Stomach (tissue), 9 donors: ENCODE measurements around the gene CNTNAP4. TPM values are rescaled to one million over a fixed set of nuclear protein-coding genes. Genes with fewer than 3 reads are reported as not detected.

Source experiments
- DNase-seq, 2 donors: peaks; one replicate each; pipeline versions ENCODE4 v3.0.0 to v3.0.0-alpha.2; 2013 to 2019
- H3K27ac ChIP-seq, 5 donors: fragments of 200-600 bp in 4 of 5; sonication (generic) in 4 of 5; one replicate each; pipeline ENCODE4 v1.5.1; 2013 to 2019; ENCODE audit warnings: mild to moderate bottlenecking in 1 of 5, moderate library complexity in 1 of 5
- H3K27me3 ChIP-seq, 3 donors: fragments of 200-600 bp; sonication (generic); one replicate each; pipeline ENCODE4 v1.5.1; 2017 to 2019; ENCODE audit warnings: mixed run types in 1 of 3
- H3K36me3 ChIP-seq, 4 donors: fragments of 200-600 bp; sonication (generic); 1 replicate in 3 of 4; 2 replicates in 1 of 4; pipeline ENCODE4 v1.5.1; 2016 to 2019
- H3K4me1 ChIP-seq, 4 donors: fragments of 200-600 bp; sonication (generic); one replicate each; pipeline ENCODE4 v1.5.1; 2016 to 2019
- H3K4me3 ChIP-seq, 4 donors: fragments of 200-600 bp; sonication (generic) in 3 of 4; one replicate each; pipeline ENCODE4 v1.5.1; 2016 to 2019; ENCODE audit warnings: mild to moderate bottlenecking in 1 of 4
- H3K9me3 ChIP-seq, 4 donors: fragments of 200-600 bp; sonication (generic); one replicate each; pipeline ENCODE4 v1.5.1; 2016 to 2019
- CTCF ChIP-seq, 7 experiments: fragments of 450-650 bp in 4 of 7; fragments of 200-600 bp in 3 of 7; sonication (generic) in 3 of 7; IDR thresholded peaks; one replicate each; pipeline ENCODE4 v1.5.1; 2016 to 2019; ENCODE audit warnings: antibody characterized with exemption in 7 of 7, control low read depth in 2 of 7, mild to moderate bottlenecking in 1 of 7
- EP300 ChIP-seq: sonication (generic); formaldehyde crosslinking; IDR thresholded peaks from one replicate; pipeline ENCODE4 v1.6.1; 2017; ENCODE audit warnings: antibody characterized with exemption
- POLR2A ChIP-seq, 4 donors: fragments of 450-650 bp; IDR thresholded peaks; one replicate each; pipeline ENCODE4 v1.6.1; 2016; ENCODE audit warnings: antibody characterized with exemption in 4 of 4, control low read depth in 2 of 4, mild to moderate bottlenecking in 1 of 4, moderate library complexity in 1 of 4
- POLR2AphosphoS5 ChIP-seq, 3 donors: sonication (generic); formaldehyde crosslinking; IDR thresholded peaks; one replicate each; pipeline ENCODE4 v1.6.1; 2016; ENCODE audit warnings: antibody characterized with exemption in 3 of 3
- WGBS, 5 donors: extraction: QIAGEN DNeasy Blood & Tissue Kit in 3 of 5; methylation state at CpG; one replicate each; pipeline versions ENCODE4 v1.1.5 to v1.1.7; 2013 to 2018; 5-methylcytosine and 5-hydroxymethylcytosine counted together
- intact Hi-C: fragments of 100-400 bp; cut with DNase I; formaldehyde crosslinking; loops from one replicate; pipeline ENCODE4 v1.15.1; 2023; ENCODE audit warnings: low total_unique reads
- polyA plus RNA-seq, 3 donors: library from polyadenylated mRNA; stranded (reverse); fragments of 200-250 nt; gene quantifications; one replicate each; pipeline ENCODE4 v1.2.3, GENCODE V29; 2013
- total RNA-seq, 5 donors: library from RNA; depleted of rRNA; stranded (reverse); fragments of >200 nt; gene quantifications; one replicate each; pipeline versions ENCODE4 v1.1.0 to v1.2.3, GENCODE V29; 2014 to 2016
- donor health status: healthy with polysubstance abuse.
- donor health status: Bipolar disorder and iron deficiency.
- donor health status: healthy.

CNTNAP4 gene
- total and polyA plus RNA-seq, 8 donors: 1.3 TPM; not detected in 7

- Histone ChIP-seq H3K27me3 (no peaks in the 10 kb centered on the region), H3K36me3 (no peaks in the 10 kb centered on the region), H3K27ac (no peak overlapping the region), H3K4me1 (no peaks in the 10 kb centered on the region), H3K9me3 (peaks cover 0 to 14% (median 0%) of the 10 kb centered on the region in 4 donors), H3K4me3 (no peak overlapping the region)
- no peak for DNase-seq
- WGBS, 5 donors: 66 to 83% (median 77%) methylated on average over 2 of the region's 2 CpGs
- TF ChIP-seq POLR2A (IDR thresholded peaks at IDR 0.05): no peak
- TF ChIP-seq EP300: no peak
- TF ChIP-seq CTCF (IDR thresholded peaks at IDR 0.05): no peak
- TF ChIP-seq POLR2AphosphoS5 (IDR thresholded peaks at IDR 0.05): no peak
- intact Hi-C loops: no loop called here
Measured at GRCh38 chr16:76421571-76421970, 144.4 kb downstream of the CNTNAP4 start.

GRCh38 chr16:76428858-76429257 is 151.7 kb downstream of the CNTNAP4 start:
- WGBS, 5 donors: 62 to 79% (median 71%) methylated on average over 5 of the region's 5 CpGs
- H3K9me3 ChIP-seq: no peaks in the 10 kb centered on the region
- no peak for DNase-seq
- H3K36me3 ChIP-seq: no peaks in the 10 kb centered on the region
- H3K27me3 ChIP-seq: no peaks in the 10 kb centered on the region
- H3K4me1 ChIP-seq: no peaks in the 10 kb centered on the region
- H3K27ac ChIP-seq: no peak overlapping the region
- intact Hi-C loops: no loop called here
- no peak for TF ChIP-seq EP300
- TF ChIP-seq POLR2AphosphoS5 (IDR thresholded peaks at IDR 0.05): no peak
- no peak for TF ChIP-seq POLR2A (IDR thresholded peaks at IDR 0.05)
- TF ChIP-seq CTCF (IDR thresholded peaks at IDR 0.05): no peak
- no peak overlapping the region for H3K4me3 ChIP-seq

- Histone ChIP-seq H3K27me3 (no peaks in the 10 kb centered on the region), H3K4me3 (no peak overlapping the region), H3K4me1 (no peaks in the 10 kb centered on the region), H3K36me3 (no peaks in the 10 kb centered on the region), H3K9me3 (no peaks in the 10 kb centered on the region), H3K27ac (no peak overlapping the region)
- WGBS, 5 donors: 65 to 71% (median 69%) methylated on average over 3 of the region's 3 CpGs
- no peak for DNase-seq
- TF ChIP-seq CTCF (IDR thresholded peaks at IDR 0.05) (no peak), POLR2A (IDR thresholded peaks at IDR 0.05) (no peak), POLR2AphosphoS5 (IDR thresholded peaks at IDR 0.05) (no peak), EP300 (no peak)
- intact Hi-C loops: no loop called here
Measured at GRCh38 chr16:76441391-76441790, 164.2 kb downstream of the CNTNAP4 start.

- H3K4me3 ChIP-seq: no peak overlapping the region
- TF ChIP-seq POLR2A (IDR thresholded peaks at IDR 0.05): no peak
- no peak for TF ChIP-seq POLR2AphosphoS5 (IDR thresholded peaks at IDR 0.05)
- no peak for TF ChIP-seq CTCF (IDR thresholded peaks at IDR 0.05)
- no peak for TF ChIP-seq EP300
- no peaks in the 10 kb centered on the region for H3K27me3 ChIP-seq
- no peak for DNase-seq
- no peaks in the 10 kb centered on the region for H3K4me1 ChIP-seq
- H3K27ac ChIP-seq: no peak overlapping the region
- H3K9me3 ChIP-seq: no peaks in the 10 kb centered on the region
- WGBS, 5 donors: 58 to 74% (median 63%) methylated on average over 3 of the region's 3 CpGs
- intact Hi-C loops: no loop called here
- H3K36me3 ChIP-seq: no peaks in the 10 kb centered on the region
Measured at GRCh38 chr16:76441876-76442275, 164.7 kb downstream of the CNTNAP4 start.
